Measurements from ENCODE around the gene UBP1.

GRCh38 chr3:33389908-33390307 lies 50.3 kb downstream of the UBP1 start:
- TF ChIP-seq YY1 (IDR thresholded peaks at IDR 0.05; ENCODE audit: insufficient read depth, insufficient read length) (no peak), SUZ12 (IDR thresholded peaks at IDR 0.05; ENCODE audit: extremely low read depth, insufficient read depth, insufficient read length) (no peak), ZNF274 (IDR thresholded peaks at IDR 0.05; ENCODE audit: low read depth, low read length) (no peak)

Measured in NT2/D1 (cell line).